Loucy (cell line): ENCODE measurements around the gene SLC39A11.

Experiments
- H2AFZ ChIP-seq: fragments of 200-600 bp; sonication (generic); 2 replicates; pipeline ENCODE4 v1.6.0; 2016; ENCODE audit warnings: antibody characterized with exemption, mild to moderate bottlenecking, low read length, moderate library complexity
- H3F3A ChIP-seq: fragments of 200-600 bp; 2 replicates; pipeline ENCODE4 v1.6.0; 2016; ENCODE audit warnings: antibody characterized with exemption, low read depth, mild to moderate bottlenecking
- H3K27me3 ChIP-seq: fragments of 200-600 bp; sonication (generic); 2 replicates; pipeline ENCODE4 v1.6.1; 2014; ENCODE audit warnings: low read length, mild to moderate bottlenecking; ENCODE audit not compliant: insufficient read depth, poor library complexity, severe bottlenecking
- H3K36me3 ChIP-seq: fragments of 200-600 bp; sonication (generic); 2 replicates; pipeline ENCODE4 v1.6.1; 2016; ENCODE audit warnings: low read length; ENCODE audit not compliant: insufficient read depth
- H3K4me1 ChIP-seq: fragments of 200-600 bp; sonication (generic); 2 replicates; pipeline ENCODE4 v1.5.1; 2014; ENCODE audit warnings: low read length, mild to moderate bottlenecking; ENCODE audit not compliant: insufficient read depth, poor library complexity, severe bottlenecking
- H3K4me2 ChIP-seq: fragments of 200-600 bp; sonication (generic); 2 replicates; pipeline ENCODE4 v1.6.0; 2014; ENCODE audit warnings: antibody characterized with exemption, low read length, low read depth, mild to moderate bottlenecking; ENCODE audit not compliant: poor library complexity, severe bottlenecking
- H3K4me3 ChIP-seq: fragments of 200-600 bp; sonication (generic); 2 replicates; pipeline ENCODE4 v1.5.1; 2014; ENCODE audit warnings: low read length, mild to moderate bottlenecking, mixed read lengths; ENCODE audit not compliant: poor library complexity, severe bottlenecking
- H3K79me2 ChIP-seq: fragments of 200-600 bp; sonication (generic); 2 replicates; pipeline ENCODE4 v1.6.1; 2014; ENCODE audit warnings: low read length; ENCODE audit not compliant: insufficient read depth
- H3K9ac ChIP-seq: fragments of 200-600 bp; sonication (generic); 2 replicates; pipeline ENCODE4 v1.6.0; 2014; ENCODE audit warnings: mild to moderate bottlenecking, low read depth, low read length, moderate library complexity; ENCODE audit not compliant: poor library complexity, severe bottlenecking
- H3K9me2 ChIP-seq: fragments of 200-600 bp; sonication (generic); replicated peaks from 2 replicates; pipeline ENCODE4 v1.6.1; 2016; ENCODE audit warnings: low read depth, low read length, mixed read lengths
- H3K9me3 ChIP-seq: fragments of 200-600 bp; sonication (generic); 2 replicates; pipeline ENCODE4 v1.6.1; 2014; ENCODE audit warnings: mild to moderate bottlenecking, antibody characterized with exemption, low read length, low read depth; ENCODE audit not compliant: insufficient read depth
- H4K20me1 ChIP-seq: fragments of 200-600 bp; sonication (generic); 2 replicates; pipeline ENCODE4 v1.6.0; 2014; ENCODE audit warnings: antibody characterized with exemption, low read length, mild to moderate bottlenecking; ENCODE audit not compliant: insufficient read depth, poor library complexity, severe bottlenecking
- CTCF ChIP-seq: fragments of 200-600 bp; sonication (generic); conservative IDR thresholded peaks from 2 replicates; pipeline ENCODE4 v1.5.1; 2014; ENCODE audit warnings: mild to moderate bottlenecking, antibody characterized with exemption, low read length
- EZH2phosphoT487 ChIP-seq: fragments of 200-600 bp; IDR thresholded peaks from 2 replicates; pipeline ENCODE4 v1.6.1; 2018; ENCODE audit warnings: antibody characterized with exemption, mild to moderate bottlenecking, moderate library complexity, borderline replicate concordance

SLC39A11 gene

GRCh38 chr17:72853440-72854415 lies 238.8 kb downstream of the SLC39A11 start:
- H3K4me3 ChIP-seq: no peak overlapping the region
- peaks cover 2% of the 10 kb centered on the region for H4K20me1 ChIP-seq

GRCh38 chr17:72852277-72852938 lies 240.1 kb downstream of the SLC39A11 start:
- Histone ChIP-seq H3K27me3 (no peaks in the 10 kb centered on the region), H3K4me1 (no peaks in the 10 kb centered on the region), H3K9ac (no peak overlapping the region), H3K4me2 (no peak overlapping the region), H4K20me1 (peaks cover 2% of the 10 kb centered on the region), H3K36me3 (no peaks in the 10 kb centered on the region), H2AFZ (no peak overlapping the region), H3K9me2 (no peaks in the 10 kb centered on the region), H3K79me2 (no peaks in the 10 kb centered on the region), H3K9me3 (no peaks in the 10 kb centered on the region), H3F3A (no peaks in the 10 kb centered on the region), H3K4me3 (no peak overlapping the region)
- TF ChIP-seq EZH2phosphoT487: no peak
- TF ChIP-seq CTCF: no peak

More at GRCh38 chr17:72853440-72854415, 238.8 kb downstream of the SLC39A11 start:
- H3K27me3 ChIP-seq: no peaks in the 10 kb centered on the region
- no peaks in the 10 kb centered on the region for H3K4me1 ChIP-seq
- no peaks in the 10 kb centered on the region for H3K9me3 ChIP-seq
- H3K4me2 ChIP-seq: no peak overlapping the region
- no peaks in the 10 kb centered on the region for H3K36me3 ChIP-seq
- H3K9ac ChIP-seq: no peak overlapping the region
- no peaks in the 10 kb centered on the region for H3K79me2 ChIP-seq
- no peaks in the 10 kb centered on the region for H3F3A ChIP-seq
- H3K9me2 ChIP-seq: no peaks in the 10 kb centered on the region
- H2AFZ ChIP-seq: no peak overlapping the region
- TF ChIP-seq EZH2phosphoT487: no peak
- TF ChIP-seq CTCF: no peak

DNA sequence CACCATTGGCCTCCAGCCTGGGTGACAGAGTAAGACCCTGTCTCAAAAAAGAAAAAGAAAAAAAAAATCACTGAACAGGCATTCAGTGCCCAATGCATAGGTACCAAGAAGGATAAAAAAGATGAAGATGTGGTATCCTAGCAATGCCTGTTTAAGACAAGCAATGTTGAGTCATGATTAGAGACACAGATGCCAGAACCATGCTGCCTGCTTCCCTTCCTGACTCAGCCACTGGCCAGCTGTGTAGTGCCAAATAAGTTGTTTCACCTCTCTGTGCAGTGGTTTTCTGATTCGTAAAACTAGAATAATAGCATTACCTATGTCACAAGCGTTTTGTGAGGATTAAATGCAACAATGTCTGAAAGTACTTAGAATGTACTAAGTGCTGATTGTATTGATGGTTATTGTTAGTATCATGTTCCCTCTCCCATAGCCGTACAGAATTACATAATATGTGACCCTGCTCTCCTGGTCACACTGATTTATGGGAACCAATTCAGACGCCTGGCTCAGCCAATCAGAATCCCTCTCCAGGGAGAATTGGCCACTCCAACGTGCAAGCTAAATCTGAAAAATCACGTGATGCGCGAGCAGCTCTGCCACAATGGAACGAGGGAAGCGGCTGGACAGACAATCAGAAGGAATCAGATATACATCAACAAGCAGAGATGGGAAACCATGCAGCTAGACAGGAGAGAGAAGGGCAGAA lies 241.9 kb downstream of the SLC39A11 start:
- no peaks in the 10 kb centered on the region for H3K27me3 ChIP-seq
- no peaks in the 10 kb centered on the region for H3K9me3 ChIP-seq
- H2AFZ ChIP-seq: no peak overlapping the region
- TF ChIP-seq CTCF: no peak
- TF ChIP-seq EZH2phosphoT487: no peak
- no peak overlapping the region for H3K9ac ChIP-seq
- peaks cover 2% of the 10 kb centered on the region for H4K20me1 ChIP-seq
- H3K4me1 ChIP-seq: no peaks in the 10 kb centered on the region
- no peak overlapping the region for H3K4me3 ChIP-seq
- no peaks in the 10 kb centered on the region for H3K9me2 ChIP-seq
- no peaks in the 10 kb centered on the region for H3F3A ChIP-seq
- H3K79me2 ChIP-seq: no peaks in the 10 kb centered on the region
- no peak overlapping the region for H3K4me2 ChIP-seq
- no peaks in the 10 kb centered on the region; the same call in 1 of the 2 replicates for H3K36me3 ChIP-seq
